Duodenal mucosa (tissue), 2 donors: Measurements from ENCODE around the gene MED16.
"Not testable (repeated sequence)": the region's sequence is repeated elsewhere in the genome, so short reads cannot be mapped to it uniquely, and the experiment has no call there.

Source experiments
- H3K27ac ChIP-seq: one replicate; pipeline ENCODE4 v1.7.0; 2013; ENCODE audit warnings: low read depth, low read length
- H3K27me3 ChIP-seq, 2 donors: one replicate each; pipeline ENCODE4 v1.7.0; 2013; ENCODE audit warnings: low read length in 2 of 2, control low read depth in 1 of 2; ENCODE audit not compliant: insufficient read depth in 2 of 2, control insufficient read depth in 1 of 2
- H3K36me3 ChIP-seq, 2 donors: one replicate each; pipeline ENCODE4 v1.7.0; 2013; ENCODE audit warnings: low read length in 2 of 2, control low read depth in 1 of 2; ENCODE audit not compliant: insufficient read depth in 2 of 2, control insufficient read depth in 1 of 2
- H3K4me1 ChIP-seq, 2 donors: one replicate each; pipeline ENCODE4 v1.7.0; 2013; ENCODE audit warnings: low read length in 2 of 2, control low read depth in 1 of 2; ENCODE audit not compliant: insufficient read depth in 2 of 2, control insufficient read depth in 1 of 2
- H3K4me3 ChIP-seq, 2 donors: one replicate each; pipeline ENCODE4 v1.7.0; 2013; ENCODE audit warnings: low read length in 2 of 2, low read depth in 1 of 2
- H3K9ac ChIP-seq, 2 donors: one replicate each; pipeline ENCODE4 v1.7.0; 2013; ENCODE audit warnings: low read length in 2 of 2, low read depth in 1 of 2
- H3K9me3 ChIP-seq, 2 donors: one replicate each; pipeline ENCODE4 v1.7.0; 2013; ENCODE audit warnings: low read length in 2 of 2, control low read depth in 1 of 2; ENCODE audit not compliant: control insufficient read depth in 1 of 2

The MED16 gene

GRCh38 chr19:842802-843179 is 50.2 kb downstream of the MED16 start:
- H3K27me3 ChIP-seq, result peaks cover 7 to 32% of the 10 kb centered on the region in 2 donors
- H3K9me3 ChIP-seq, result not testable (repeated sequence)

DNA sequence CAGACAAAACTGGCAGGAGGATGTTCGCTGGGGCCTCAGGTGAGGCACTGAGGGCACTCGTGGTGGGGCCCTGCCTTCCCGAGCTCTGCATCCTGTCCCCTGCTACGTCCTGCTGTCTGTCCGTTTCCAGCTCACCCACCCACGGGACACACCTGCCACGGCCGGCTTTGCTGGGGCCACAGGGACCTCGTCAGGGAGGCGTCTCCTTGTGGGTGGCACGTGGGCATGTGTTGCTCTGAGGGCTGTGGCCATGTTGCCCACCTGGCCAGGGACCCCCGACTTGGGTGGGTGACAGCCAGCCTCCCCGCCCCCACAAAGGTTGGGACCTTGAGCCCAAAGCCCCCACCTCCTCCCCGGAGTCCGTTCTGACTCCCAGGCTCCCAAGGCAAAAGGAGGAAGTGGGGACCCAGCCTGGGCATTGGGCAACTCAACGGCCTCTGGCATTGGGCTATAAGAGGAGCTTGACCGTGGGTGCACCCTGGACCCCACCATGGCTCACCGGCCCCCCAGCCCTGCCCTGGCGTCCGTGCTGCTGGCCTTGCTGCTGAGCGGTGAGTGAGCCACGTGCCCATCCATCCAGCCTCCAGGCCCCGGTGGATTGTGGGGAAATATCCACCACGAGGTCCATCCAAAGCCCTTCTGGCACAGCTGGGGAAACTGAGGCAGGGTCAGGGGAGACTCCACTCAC is 52.3 kb downstream of the MED16 start, which contains the start of gene PRTN3:
Gene PRTN3 (plus strand): TSS at position 481 of the 688 bp plus-strand sequence. CDS start 10 bp downstream, at position 491.
- Histone ChIP-seq H3K4me1 (no peaks in the 10 kb centered on the region), H3K36me3 (no peaks in the 10 kb centered on the region)

More at GRCh38 chr19:842802-843179, 50.2 kb downstream of the MED16 start:
- H3K27ac ChIP-seq, H3K4me3 ChIP-seq, H3K9ac ChIP-seq, H3K36me3 ChIP-seq, H3K4me1 ChIP-seq: not testable (repeated sequence)

GRCh38 chr19:835210-835810 is 57.7 kb downstream of the MED16 start:
- H3K27me3 ChIP-seq, result peaks cover 3 to 17% of the 10 kb centered on the region in 2 donors
- H3K27ac ChIP-seq, result no peak overlapping the region
- H3K4me1 ChIP-seq, result no peaks in the 10 kb centered on the region
- H3K9me3 ChIP-seq, result no peaks in the 10 kb centered on the region
- no peak overlapping the region for H3K4me3 ChIP-seq
- no peak overlapping the region for H3K9ac ChIP-seq
- no peaks in the 10 kb centered on the region for H3K36me3 ChIP-seq

More for the DNA sequence above, 52.3 kb downstream of the MED16 start, which contains the start of gene PRTN3:
- Histone ChIP-seq H3K4me3 (no peak within 1 kb of the TSS), H3K27ac (no peak within 1 kb of the TSS), H3K9me3 (no peaks in the 10 kb centered on the region), H3K27me3 (peaks cover 3 to 15% of the 10 kb centered on the region in 2 donors), H3K9ac (no peak within 1 kb of the TSS)

DNA sequence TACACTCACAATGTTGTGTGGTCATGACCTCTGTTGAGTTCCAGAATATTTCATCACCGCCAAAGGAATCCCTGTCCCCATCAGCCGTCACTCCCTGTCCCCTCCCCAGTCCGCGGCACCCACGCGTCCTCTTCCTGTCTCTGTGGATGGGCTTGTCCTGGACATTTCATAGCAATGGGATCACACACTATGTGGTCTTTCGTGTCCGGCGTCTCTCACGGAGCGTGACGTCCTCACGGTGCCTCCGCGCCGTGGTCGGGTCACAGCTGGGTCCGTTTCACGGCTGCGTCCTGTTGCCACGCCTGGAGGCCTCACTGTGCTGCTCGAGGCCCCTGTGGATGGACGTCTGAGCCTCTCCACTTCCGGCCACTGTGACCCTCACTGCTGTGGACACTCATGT is 58.8 kb downstream of the MED16 start:
- H3K4me3 ChIP-seq, result no peak overlapping the region
- no peaks in the 10 kb centered on the region for H3K4me1 ChIP-seq
- no peaks in the 10 kb centered on the region for H3K9me3 ChIP-seq
- no peak overlapping the region for H3K9ac ChIP-seq
- H3K27ac ChIP-seq, result no peak overlapping the region
- no peaks in the 10 kb centered on the region for H3K36me3 ChIP-seq
- H3K27me3 ChIP-seq, result peaks cover 3 to 19% of the 10 kb centered on the region in 2 donors

DNA sequence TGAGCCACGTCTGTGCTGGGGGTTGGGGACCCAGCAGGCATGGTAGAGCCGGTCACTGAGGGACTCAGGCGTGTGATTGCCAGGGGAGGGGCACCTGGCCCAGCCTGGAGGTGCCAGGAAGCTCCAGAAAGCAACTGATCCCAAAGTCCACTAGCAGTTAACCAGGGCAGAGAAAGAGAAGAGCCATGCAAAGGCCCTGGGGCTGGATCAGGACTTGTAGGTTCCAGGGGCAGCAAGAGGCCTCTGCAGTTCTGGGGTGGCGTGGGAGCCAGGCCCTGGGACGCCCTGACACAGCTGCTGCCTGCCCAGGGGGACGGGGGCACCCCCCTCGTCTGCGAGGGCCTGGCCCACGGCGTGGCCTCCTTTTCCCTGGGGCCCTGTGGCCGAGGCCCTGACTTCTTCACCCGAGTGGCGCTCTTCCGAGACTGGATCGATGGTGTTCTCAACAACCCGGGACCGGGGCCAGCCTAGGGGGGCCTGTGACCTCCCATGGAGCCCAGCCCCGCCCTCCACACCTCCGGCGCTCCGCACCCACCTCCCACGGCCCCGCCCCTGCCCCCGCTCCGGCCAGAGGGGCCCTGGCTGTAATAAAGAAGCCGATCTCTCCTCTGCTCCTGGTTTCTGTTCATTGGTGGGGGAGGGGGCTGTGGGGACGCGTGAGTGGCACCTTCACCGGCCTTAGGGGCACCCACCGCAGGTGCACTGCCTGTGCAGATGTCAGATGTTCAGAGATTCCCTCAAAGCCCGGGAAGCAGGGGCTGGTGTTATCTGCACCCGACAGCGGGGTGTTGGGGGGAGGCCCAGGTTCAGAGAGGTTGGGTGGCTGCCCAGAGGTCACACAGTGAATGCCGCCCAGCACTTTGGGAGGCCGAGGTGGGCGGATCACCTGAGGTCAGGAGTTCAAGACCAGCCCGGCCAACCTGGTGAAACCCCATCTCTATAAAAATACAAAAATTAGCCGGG is 61.3 kb downstream of the MED16 start:
- Histone ChIP-seq H3K9me3 (no peaks in the 10 kb centered on the region), H3K9ac (no peak overlapping the region)

GRCh38 chr19:829129-829758 is 63.7 kb downstream of the MED16 start:
- no peak overlapping the region for H3K4me3 ChIP-seq
- no peaks in the 10 kb centered on the region for H3K9me3 ChIP-seq
- H3K27me3 ChIP-seq, result peaks cover 0 to 24% of the 10 kb centered on the region in 2 donors
- H3K36me3 ChIP-seq, result no peaks in the 10 kb centered on the region
- no peak overlapping the region for H3K27ac ChIP-seq
- H3K9ac ChIP-seq, result no peak overlapping the region
- no peaks in the 10 kb centered on the region for H3K4me1 ChIP-seq

More for the DNA sequence above, 61.3 kb downstream of the MED16 start:
- no peaks in the 10 kb centered on the region for H3K4me1 ChIP-seq
- no peak overlapping the region for H3K4me3 ChIP-seq
- H3K27ac ChIP-seq, result no peak overlapping the region
- no peaks in the 10 kb centered on the region for H3K36me3 ChIP-seq
- H3K27me3 ChIP-seq, result peaks cover 3 to 26% of the 10 kb centered on the region in 2 donors

DNA sequence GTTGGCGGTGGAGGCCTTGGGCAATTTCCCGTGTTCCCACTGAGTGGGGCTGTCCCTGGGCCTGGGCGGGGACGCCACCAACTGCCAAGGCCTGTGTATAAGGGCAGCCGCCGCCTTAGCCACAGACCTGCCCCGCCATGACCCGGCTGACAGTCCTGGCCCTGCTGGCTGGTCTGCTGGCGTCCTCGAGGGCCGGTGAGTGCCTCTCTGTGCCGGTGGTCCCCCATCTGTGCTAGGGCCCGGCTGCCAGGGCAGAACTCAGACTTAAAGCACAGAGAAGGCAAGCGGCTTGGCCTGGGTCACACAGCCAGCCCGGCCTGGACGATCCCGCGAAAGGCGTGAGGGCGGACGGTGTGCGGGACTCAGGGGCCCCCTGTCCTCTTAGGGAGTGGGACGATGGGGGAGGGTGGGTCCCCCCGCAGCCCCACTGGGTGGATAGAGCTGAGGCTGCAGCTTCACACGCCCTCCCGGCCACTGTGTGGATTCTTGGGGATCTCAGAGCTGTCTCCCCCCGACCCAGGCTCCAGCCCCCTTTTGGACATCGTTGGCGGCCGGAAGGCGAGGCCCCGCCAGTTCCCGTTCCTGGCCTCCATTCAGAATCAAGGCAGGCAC is 65.2 kb downstream of the MED16 start, which contains the start of gene AZU1:
Gene AZU1 (plus strand): TSS at position 128 of the 612 bp plus-strand sequence. CDS start 10 bp downstream, at position 138.
- no peak within 1 kb of the TSS for H3K4me3 ChIP-seq
- no peaks in the 10 kb centered on the region for H3K9me3 ChIP-seq
- H3K4me1 ChIP-seq, result no peaks in the 10 kb centered on the region
- H3K27me3 ChIP-seq, result peaks cover 6 to 29% of the 10 kb centered on the region in 2 donors
- H3K9ac ChIP-seq, result no peak within 1 kb of the TSS
- no peaks in the 10 kb centered on the region for H3K36me3 ChIP-seq
- H3K27ac ChIP-seq, result no peak within 1 kb of the TSS

- H3K9me3 ChIP-seq, result no peaks in the 10 kb centered on the region
- no peak overlapping the region for H3K27ac ChIP-seq
- no peak overlapping the region for H3K9ac ChIP-seq
- H3K4me1 ChIP-seq, result no peaks in the 10 kb centered on the region
- no peak overlapping the region for H3K4me3 ChIP-seq
- no peaks in the 10 kb centered on the region for H3K36me3 ChIP-seq
- H3K27me3 ChIP-seq, result peaks cover 6 to 29% of the 10 kb centered on the region in 2 donors
Measured at GRCh38 chr19:827314-827709, 65.7 kb downstream of the MED16 start.

GRCh38 chr19:825897-826644 is 66.9 kb downstream of the MED16 start:
- Histone ChIP-seq H3K36me3 (no peaks in the 10 kb centered on the region), H3K4me3 (no peak overlapping the region), H3K27ac (no peak overlapping the region), H3K27me3 (peaks cover 6 to 20% of the 10 kb centered on the region in 2 donors), H3K4me1 (no peaks in the 10 kb centered on the region), H3K9me3 (no peaks in the 10 kb centered on the region), H3K9ac (no peak overlapping the region)
